ENCODE data around the gene REELD1. TPM values are rescaled to one million over a fixed set of nuclear protein-coding genes. Genes with fewer than 3 reads are reported as not detected.

REELD1 gene
- total and polyA plus RNA-seq, 9 of the 15 experiments (the other 6 are each of a cell fraction or from before 2014, with no cell fraction given) = not detected

DNA sequence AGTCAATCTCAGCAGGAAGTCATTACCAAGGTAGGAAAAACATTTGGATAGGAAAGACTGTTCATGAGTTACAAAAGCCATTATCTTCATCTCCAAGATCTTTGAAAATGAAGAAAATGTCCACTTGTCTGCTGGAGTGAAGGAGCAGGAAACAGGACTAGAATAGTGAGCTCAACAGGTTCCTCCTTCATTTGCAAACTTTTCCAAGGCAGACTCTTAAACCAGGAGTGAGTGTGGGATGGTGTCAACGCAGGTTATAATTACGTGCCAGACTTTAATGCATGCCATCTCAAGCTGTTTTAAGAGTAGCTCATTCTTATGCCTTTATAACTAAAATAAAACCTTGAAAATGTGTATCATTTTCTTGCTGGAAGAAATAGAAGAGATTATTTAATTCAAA lies 3.4 kb upstream of the REELD1 start (continued):
- TF ChIP-seq, protein P1, sequence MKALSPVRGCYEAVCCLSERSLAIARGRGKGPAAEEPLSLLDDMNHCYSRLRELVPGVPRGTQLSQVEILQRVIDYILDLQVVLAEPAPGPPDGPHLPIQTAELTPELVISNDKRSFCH (CRISPR knock-in tag; IDR thresholded peaks at IDR 0.05) = no peak
- TF ChIP-seq, protein P1 (tag; IDR thresholded peaks at IDR 0.05) = no peak
- TF ChIP-seq SMARCA4 (IDR thresholded peaks at IDR 0.05) = no peak
- no peak for TF ChIP-seq BACH1 (tag; IDR thresholded peaks at IDR 0.05)
- TF ChIP-seq HMG20B (CRISPR knock-in tag; IDR thresholded peaks at IDR 0.05) = no peak
- TF ChIP-seq GABPB2 (CRISPR knock-in tag; conservative IDR thresholded peaks at IDR 0.05) = no peak
- TF ChIP-seq ZNF174 (CRISPR knock-in tag; IDR thresholded peaks at IDR 0.05) = no peak

DNA sequence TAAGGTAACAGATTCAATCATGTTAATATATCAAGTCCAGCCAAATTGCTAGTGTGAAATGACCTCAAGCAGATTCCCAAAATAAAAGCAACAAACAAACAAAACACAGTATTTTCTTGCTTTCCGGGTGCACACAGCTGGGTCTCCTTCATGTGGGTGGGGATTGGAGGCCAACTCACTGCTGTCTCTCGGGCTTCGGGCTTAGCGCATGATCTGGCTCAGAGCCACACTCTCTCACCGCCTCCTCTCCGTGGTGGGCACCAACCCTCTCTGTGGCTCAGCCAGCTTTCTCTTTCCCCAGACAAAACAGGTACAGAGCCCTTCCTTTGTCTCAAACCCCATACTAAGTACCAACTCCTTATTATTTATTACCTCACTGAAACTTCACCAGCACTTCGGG lies 2.9 kb upstream of the REELD1 start:
- ATAC-seq = no peak
- in situ Hi-C loops (cut with MboI) = no loop called here
- 0% methylated on average over 7 of the region's 7 CpGs for WGBS (ENCODE audit: insufficient coverage, low coverage, missing lambda C conversion rate)

More for the DNA sequence above, 2.9 kb upstream of the REELD1 start:
- Histone ChIP-seq H2AFZ (ENCODE audit: low read depth, low read length) (no peak overlapping the region), H4K20me1 (replicated peaks; ENCODE audit: control insufficient read depth, insufficient read depth, low read length) (no peaks in the 10 kb centered on the region), H3K4me3 (no peak overlapping the region), H3K27ac (ENCODE audit: extremely low read depth, low read depth, low read length) (no peak overlapping the region), H3K27me3 (ENCODE audit: control insufficient read depth in 2 of 2, insufficient read depth in 2 of 2, low read length in 2 of 2) (peaks cover 19 to 27% of the 10 kb centered on the region in 2 experiments; a peak in 4 of 5 replicates), H3K4me2 (ENCODE audit: insufficient read depth, low read length) (no peak overlapping the region), H3K79me2 (ENCODE audit: control insufficient read depth, insufficient read depth, low read length) (no peaks in the 10 kb centered on the region), H3K36me3 (ENCODE audit: control insufficient read depth, insufficient read depth, low read length) (no peaks in the 10 kb centered on the region), H3K9ac (ENCODE audit: insufficient read depth in 1 of 2, low read depth in 2 of 2, low read length in 2 of 2) (no peak overlapping the region), H3K9me3 (replicated peaks; ENCODE audit: control insufficient read depth, insufficient read depth, low read depth, low read length) (no peaks in the 10 kb centered on the region), H3K9me1 (ENCODE audit: control insufficient read depth, insufficient read depth, low read length) (no peaks in the 10 kb centered on the region), H3K4me1 (replicated peaks in 1 of 2; ENCODE audit: control insufficient read depth in 2 of 2, insufficient read depth in 2 of 2, low read length in 2 of 2) (no peaks in the 10 kb centered on the region)
- TF ChIP-seq, protein P2, sequence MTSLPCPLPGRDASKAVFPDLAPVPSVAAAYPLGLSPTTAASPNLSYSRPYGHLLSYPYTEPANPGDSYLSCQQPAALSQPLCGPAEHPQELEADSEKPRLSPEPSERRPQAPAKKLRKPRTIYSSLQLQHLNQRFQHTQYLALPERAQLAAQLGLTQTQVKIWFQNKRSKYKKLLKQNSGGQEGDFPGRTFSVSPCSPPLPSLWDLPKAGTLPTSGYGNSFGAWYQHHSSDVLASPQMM (CRISPR knock-in tag; IDR thresholded peaks at IDR 0.05) = no peak
- TF ChIP-seq HSF4 (CRISPR knock-in tag; IDR thresholded peaks at IDR 0.05; ENCODE audit: borderline replicate concordance) (no peak), BHLHE40 (IDR thresholded peaks at IDR 0.05; ENCODE audit: low read length) (no peak), HNRNPLL (IDR thresholded peaks at IDR 0.05; ENCODE audit: low read depth, low read length, poor library complexity, severe bottlenecking) (no peak), NR2C2 (CRISPR knock-in tag; IDR thresholded peaks at IDR 0.05) (no peak), NR2C2 (tag; IDR thresholded peaks at IDR 0.05) (no peak), ARHGAP35 (IDR thresholded peaks at IDR 0.05; ENCODE audit: partially characterized antibody) (no peak), CREB1 (IDR thresholded peaks at IDR 0.05) (no peak), CREB1 (CRISPR knock-in tag; IDR thresholded peaks at IDR 0.05) (no peak), ZNF311 (CRISPR knock-in tag; IDR thresholded peaks at IDR 0.05) (no peak), STAT5A (IDR thresholded peaks at IDR 0.05; ENCODE audit: borderline replicate concordance, low read length) (no peak), ZBTB7A (IDR thresholded peaks at IDR 0.05; ENCODE audit: borderline replicate concordance, control insufficient read depth, low read depth, low read length) (no peak), PHB (CRISPR knock-in tag; IDR thresholded peaks at IDR 0.05) (no peak)
- TF ChIP-seq, protein P3, sequence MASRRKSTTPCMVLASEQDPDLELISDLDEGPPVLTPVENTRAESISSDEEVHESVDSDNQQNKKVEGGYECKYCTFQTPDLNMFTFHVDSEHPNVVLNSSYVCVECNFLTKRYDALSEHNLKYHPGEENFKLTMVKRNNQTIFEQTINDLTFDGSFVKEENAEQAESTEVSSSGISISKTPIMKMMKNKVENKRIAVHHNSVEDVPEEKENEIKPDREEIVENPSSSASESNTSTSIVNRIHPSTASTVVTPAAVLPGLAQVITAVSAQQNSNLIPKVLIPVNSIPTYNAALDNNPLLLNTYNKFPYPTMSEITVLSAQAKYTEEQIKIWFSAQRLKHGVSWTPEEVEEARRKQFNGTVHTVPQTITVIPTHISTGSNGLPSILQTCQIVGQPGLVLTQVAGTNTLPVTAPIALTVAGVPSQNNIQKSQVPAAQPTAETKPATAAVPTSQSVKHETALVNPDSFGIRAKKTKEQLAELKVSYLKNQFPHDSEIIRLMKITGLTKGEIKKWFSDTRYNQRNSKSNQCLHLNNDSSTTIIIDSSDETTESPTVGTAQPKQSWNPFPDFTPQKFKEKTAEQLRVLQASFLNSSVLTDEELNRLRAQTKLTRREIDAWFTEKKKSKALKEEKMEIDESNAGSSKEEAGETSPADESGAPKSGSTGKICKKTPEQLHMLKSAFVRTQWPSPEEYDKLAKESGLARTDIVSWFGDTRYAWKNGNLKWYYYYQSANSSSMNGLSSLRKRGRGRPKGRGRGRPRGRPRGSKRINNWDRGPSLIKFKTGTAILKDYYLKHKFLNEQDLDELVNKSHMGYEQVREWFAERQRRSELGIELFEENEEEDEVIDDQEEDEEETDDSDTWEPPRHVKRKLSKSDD (conservative IDR thresholded peaks at IDR 0.05; ENCODE audit: low read length) = no peak
- ChIA-PET POLR2A (no interaction called here), CTCF (ENCODE audit: low intra/inter-chr PET ratio) (no interaction called here)
- FAIRE-seq (no peak), DNase-seq (ENCODE audit: extremely low read depth in 1 of 4, low spot score in 3 of 4) (no peak)
- intact Hi-C loops (cut with micrococcal nuclease) = no loop called here
- no TSS peak for BruUV-seq (replicated peaks)

All from K562 (cell line).